BJ (cell line): ENCODE measurements around the gene SYS1. TPM values are rescaled to one million over a fixed set of nuclear protein-coding genes. Genes with fewer than 3 reads are reported as not detected.

Source experiments
- CTCF ChIA-PET: fragments of 350-600 bp; formaldehyde crosslinking; extraction: SDS; loops from one replicate; lab custom pipeline; 2021; ENCODE audit warnings: antibody characterized with exemption, inconsistent platforms; lab: Yijun Ruan, JAX
- POLR2A ChIA-PET: fragments of 300-600 bp; sonication (Branson Sonifier 250); formaldehyde crosslinking; extraction: SDS; loops from one replicate; lab custom pipeline; 2021; ENCODE audit warnings: antibody characterized with exemption; lab: Charles Lee
- DNase-seq: peaks from one replicate; pipeline ENCODE4 v3.0.0-alpha.2; 2011; ENCODE audit warnings: low read depth
- H3K27me3 ChIP-seq: 2 replicates; pipeline ENCODE4 v1.6.0; 2011; ENCODE audit warnings: low read length; ENCODE audit not compliant: control insufficient read depth, insufficient read depth
- H3K36me3 ChIP-seq: 2 replicates; pipeline ENCODE4 v1.5.1; 2011; ENCODE audit warnings: low read length; ENCODE audit not compliant: control insufficient read depth, insufficient read depth
- H3K4me3 ChIP-seq: 2 replicates; pipeline ENCODE4 v1.5.1; 2011; ENCODE audit warnings: low read depth, mild to moderate bottlenecking, control low read depth, low read length
- polyA plus RNA-seq: library from polyadenylated mRNA; depleted of rRNA; stranded (reverse); fragments of >200 nt; gene quantifications from 2 replicates; pipeline ENCODE4 v1.2.3, GENCODE V29; 2011
- TF ChIP-seq, protein P1 (sequence below): IDR thresholded peaks from 2 replicates; pipeline ENCODE4 v1.5.1; 2011; ENCODE audit warnings: low read depth, mild to moderate bottlenecking, control low read depth, inconsistent platforms, low read length, moderate library complexity; ENCODE audit not compliant: insufficient read depth

SYS1 gene
- polyA plus RNA-seq, 1 experiment: 71.4 TPM

DNA sequence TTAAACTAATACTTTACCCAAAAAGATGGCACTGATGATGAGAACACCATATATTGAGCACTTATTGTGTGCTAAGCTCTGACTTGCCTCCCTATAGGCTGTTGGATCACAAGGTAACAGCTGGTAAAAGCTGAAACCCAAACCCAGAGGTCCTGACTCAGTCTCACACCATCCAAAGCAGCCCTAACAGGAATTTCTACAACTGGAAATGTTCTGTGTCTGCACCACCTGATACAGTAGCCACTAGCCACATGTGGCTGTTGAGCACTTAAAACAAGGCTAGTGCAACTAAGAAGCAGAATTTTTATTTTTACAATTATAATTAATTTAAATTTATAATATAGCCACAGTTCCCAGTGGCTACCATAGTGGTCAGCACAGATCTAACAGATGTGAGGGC lies 39.2 kb upstream of the SYS1 start:
- POLR2A ChIA-PET: no interaction called here
- no peak for DNase-seq

DNA sequence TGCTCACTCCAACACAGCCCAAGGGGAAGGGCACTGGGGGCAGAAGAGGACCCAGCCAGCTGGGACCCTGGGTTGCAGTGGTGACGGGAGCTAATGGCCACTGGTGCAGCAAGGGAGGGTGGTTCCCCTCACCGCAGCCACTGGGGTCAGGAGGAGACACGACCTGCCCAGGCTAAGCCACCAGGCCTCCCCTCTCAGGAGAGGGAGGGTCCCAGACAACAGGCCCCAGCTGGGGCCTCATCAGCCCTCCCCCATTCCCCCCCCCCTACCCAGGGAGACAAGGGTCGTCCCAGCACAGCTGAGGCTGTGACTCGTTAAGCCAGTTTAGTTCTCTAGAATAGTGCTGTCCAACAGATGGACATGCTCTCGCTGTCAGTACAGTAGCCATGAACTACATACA lies 37.6 kb upstream of the SYS1 start:
- H3K36me3 ChIP-seq: peaks cover 31% of the 10 kb centered on the region
- POLR2A ChIA-PET: no interaction called here
- TF ChIP-seq, protein P1, sequence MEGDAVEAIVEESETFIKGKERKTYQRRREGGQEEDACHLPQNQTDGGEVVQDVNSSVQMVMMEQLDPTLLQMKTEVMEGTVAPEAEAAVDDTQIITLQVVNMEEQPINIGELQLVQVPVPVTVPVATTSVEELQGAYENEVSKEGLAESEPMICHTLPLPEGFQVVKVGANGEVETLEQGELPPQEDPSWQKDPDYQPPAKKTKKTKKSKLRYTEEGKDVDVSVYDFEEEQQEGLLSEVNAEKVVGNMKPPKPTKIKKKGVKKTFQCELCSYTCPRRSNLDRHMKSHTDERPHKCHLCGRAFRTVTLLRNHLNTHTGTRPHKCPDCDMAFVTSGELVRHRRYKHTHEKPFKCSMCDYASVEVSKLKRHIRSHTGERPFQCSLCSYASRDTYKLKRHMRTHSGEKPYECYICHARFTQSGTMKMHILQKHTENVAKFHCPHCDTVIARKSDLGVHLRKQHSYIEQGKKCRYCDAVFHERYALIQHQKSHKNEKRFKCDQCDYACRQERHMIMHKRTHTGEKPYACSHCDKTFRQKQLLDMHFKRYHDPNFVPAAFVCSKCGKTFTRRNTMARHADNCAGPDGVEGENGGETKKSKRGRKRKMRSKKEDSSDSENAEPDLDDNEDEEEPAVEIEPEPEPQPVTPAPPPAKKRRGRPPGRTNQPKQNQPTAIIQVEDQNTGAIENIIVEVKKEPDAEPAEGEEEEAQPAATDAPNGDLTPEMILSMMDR: no peak
- H3K4me3 ChIP-seq: no peak overlapping the region
- CTCF ChIA-PET: interaction anchor here (0.6 to 2.5 kb wide), 5 partner anchors 10 to 112 kb away, joined by 3 to 16 read pairs (median 5); no protein-coding TSS in a partner anchor
- DNase-seq: no peak
- H3K27me3 ChIP-seq: no peaks in the 10 kb centered on the region

More for the DNA sequence above, 39.2 kb upstream of the SYS1 start:
- TF ChIP-seq, protein P1: no peak
- no peak overlapping the region for H3K4me3 ChIP-seq
- no peaks in the 10 kb centered on the region for H3K27me3 ChIP-seq
- peaks cover 20% of the 10 kb centered on the region for H3K36me3 ChIP-seq
- CTCF ChIA-PET: interaction anchor here (1.1 to 9.3 kb wide), 12 partner anchors 9 to 447 kb away, joined by 3 to 193 read pairs (median 5); partner anchors contain the start of gene SYS1

DNA sequence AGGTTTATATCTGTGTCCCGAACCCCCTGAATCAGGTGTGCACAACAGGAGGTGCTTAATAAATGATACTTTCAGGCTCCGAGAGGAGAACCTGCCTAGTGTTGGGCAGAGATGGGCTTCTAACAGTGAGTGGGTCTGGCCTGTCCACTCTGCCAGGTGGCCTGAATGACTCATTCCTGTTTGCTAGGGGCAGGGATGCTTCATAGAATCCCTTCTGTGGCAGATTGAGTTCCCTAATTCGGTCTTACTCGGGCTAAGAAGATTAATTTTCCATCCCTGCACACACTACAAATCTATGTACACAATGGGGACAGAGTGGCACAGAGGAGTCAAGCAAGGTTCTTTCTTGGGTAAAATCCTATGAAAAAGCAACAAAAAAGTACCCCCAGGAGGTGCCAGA lies 34.5 kb upstream of the SYS1 start:
- Histone ChIP-seq H3K27me3 (no peaks in the 10 kb centered on the region), H3K36me3 (peaks cover 50% of the 10 kb centered on the region), H3K4me3 (no peak overlapping the region)
- CTCF ChIA-PET: interaction anchor here (0.6 to 1.3 kb wide), 4 partner anchors 34 to 122 kb away, joined by 3 read pairs; partner anchors contain the start of gene SYS1
- POLR2A ChIA-PET: no interaction called here
- DNase-seq: no peak
- TF ChIP-seq, protein P1: no peak

DNA sequence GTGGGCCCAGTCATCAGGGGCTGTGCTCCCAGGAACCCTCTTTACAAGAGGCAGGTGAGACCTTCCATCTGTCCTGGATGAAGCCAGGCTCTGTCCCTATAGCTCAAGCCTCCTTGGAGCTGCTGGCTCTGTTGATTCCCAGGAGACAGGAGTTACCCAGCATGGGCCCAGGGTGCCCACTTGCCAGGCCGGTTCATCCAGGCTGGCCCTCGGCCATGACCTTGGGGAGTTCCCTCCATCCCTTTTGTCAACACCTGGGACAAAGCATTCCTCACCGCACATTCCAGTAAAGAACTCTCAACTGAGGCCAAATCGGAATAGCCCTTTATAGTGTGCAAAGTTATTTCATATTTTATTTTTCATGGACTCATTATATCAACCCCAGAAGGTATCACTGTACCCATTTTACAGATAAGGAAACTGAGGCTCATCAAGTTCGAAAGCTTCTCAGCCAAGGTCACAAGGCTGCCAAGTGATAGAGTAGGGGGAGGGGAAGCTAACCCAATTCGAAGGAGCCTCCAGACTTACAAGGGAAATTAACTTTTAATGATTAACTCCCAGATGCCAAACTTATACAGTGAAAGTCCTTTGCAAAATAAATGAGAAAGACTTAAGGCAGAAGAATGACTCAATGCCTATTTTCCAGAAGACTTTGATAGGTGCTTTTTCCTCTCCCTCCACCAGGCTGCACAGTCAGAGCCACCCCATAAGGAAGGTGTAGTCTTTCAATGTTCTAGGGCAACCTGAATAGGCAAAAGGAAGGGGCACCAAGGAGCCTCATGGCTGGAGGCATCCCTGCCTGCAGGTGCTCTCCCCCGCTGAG lies 33.2 kb upstream of the SYS1 start:
- TF ChIP-seq, protein P1: no peak
- Histone ChIP-seq H3K36me3 (peaks cover 50% of the 10 kb centered on the region), H3K4me3 (no peak overlapping the region), H3K27me3 (no peaks in the 10 kb centered on the region)
- ChIA-PET POLR2A (no interaction called here), CTCF (interaction anchor here (0.8 to 1.0 kb wide), 2 partner anchors 108 to 120 kb away, joined by 3 read pairs; no protein-coding TSS in a partner anchor)
- no peak for DNase-seq

DNA sequence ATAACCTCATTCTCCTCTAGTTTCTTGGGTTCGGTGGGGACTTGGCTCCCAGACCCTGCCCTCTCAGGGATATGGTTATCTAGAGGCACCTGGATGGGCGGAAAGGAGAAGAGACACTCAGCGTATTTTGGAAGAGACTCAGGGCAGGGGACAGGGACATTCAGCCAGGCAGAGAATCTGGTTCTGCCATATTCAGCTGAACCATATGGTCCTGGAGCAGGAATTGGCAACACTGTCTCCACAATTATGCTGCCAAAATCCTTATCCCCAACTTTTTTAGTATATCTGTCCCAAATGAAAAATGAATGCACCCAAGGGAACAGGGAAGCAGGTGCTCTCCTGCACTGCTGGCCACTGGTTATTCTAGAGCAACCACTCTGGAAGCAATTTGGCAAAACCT lies 32.5 kb upstream of the SYS1 start:
- no peak overlapping the region for H3K4me3 ChIP-seq
- CTCF ChIA-PET: no interaction called here
- TF ChIP-seq, protein P1: no peak
- POLR2A ChIA-PET: no interaction called here
- H3K36me3 ChIP-seq: peaks cover 50% of the 10 kb centered on the region
- no peak for DNase-seq
- no peaks in the 10 kb centered on the region for H3K27me3 ChIP-seq
